Central memory CD4-positive, alpha-beta T cell (primary cell): ENCODE results near the gene MRPL2.
"Not testable (repeated sequence)": the region's sequence is repeated elsewhere in the genome, so short reads cannot be mapped to it uniquely, and the experiment has no call there.

ENCODE experiments used
- DNase-seq: peaks from one replicate; pipeline ENCODE4 v3.0.0; 2022

The MRPL2 gene

DNA sequence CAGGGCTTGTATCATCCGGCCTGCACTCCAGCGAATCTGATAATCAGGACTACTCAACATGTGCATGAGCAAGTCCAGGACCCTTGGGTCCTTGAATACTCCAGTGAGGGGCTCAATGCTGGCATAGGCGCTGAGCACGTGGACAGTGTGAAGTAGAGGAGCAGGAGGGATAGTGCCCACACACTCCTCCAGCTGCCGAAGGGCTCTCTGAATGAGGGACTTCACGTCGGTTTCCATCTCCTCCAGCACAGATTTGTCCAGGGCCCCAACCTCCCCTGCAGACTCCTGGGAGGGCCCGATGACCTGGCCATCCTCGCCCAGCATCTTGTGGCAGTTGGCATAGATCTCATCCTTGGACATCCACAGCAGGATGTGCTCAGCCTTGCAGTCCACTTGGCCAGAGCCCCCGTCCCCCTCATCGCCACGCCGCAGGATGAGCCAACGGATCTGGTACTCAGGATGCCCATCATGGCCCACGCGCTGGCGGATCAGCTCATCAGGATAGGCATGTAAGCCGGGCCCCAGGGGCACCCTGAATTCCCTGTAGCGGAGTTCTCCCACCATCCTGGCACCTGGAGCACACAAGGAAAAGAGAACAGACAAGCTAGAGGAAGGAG lies 6.9 kb downstream of the MRPL2 start:
- no peak for DNase-seq

GRCh38 chr6:43050981-43051380 lies 8.3 kb downstream of the MRPL2 start:
- no peak for DNase-seq

- no peak for DNase-seq
Observed at GRCh38 chr6:43047998-43048397, 11.2 kb downstream of the MRPL2 start.

GRCh38 chr6:43045371-43045930 lies 13.8 kb downstream of the MRPL2 start:
- no peak for DNase-seq

GRCh38 chr6:43043310-43043709 lies 15.9 kb downstream of the MRPL2 start:
- DNase-seq = no peak

DNA sequence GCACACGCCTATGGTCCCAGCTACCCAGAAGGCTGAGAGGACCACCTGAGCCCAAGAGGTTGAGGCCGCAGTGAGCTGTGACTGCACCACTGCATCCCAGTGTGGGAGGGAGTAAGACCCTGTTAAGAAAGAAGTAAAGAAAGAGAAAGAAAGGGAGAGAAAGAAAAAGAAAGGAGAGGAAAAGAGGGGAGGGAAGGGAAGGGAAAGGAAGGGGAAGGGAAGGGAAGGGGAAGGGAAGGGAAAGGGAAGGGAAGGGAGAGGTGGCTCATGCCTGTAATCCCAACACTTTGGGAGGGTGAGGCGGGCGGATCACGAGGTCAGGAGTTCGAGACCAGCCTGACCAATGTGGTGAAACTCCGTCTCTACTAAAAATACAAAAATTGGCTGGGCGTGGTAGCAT lies 17.8 kb downstream of the MRPL2 start:
- not testable (repeated sequence) for DNase-seq

DNA sequence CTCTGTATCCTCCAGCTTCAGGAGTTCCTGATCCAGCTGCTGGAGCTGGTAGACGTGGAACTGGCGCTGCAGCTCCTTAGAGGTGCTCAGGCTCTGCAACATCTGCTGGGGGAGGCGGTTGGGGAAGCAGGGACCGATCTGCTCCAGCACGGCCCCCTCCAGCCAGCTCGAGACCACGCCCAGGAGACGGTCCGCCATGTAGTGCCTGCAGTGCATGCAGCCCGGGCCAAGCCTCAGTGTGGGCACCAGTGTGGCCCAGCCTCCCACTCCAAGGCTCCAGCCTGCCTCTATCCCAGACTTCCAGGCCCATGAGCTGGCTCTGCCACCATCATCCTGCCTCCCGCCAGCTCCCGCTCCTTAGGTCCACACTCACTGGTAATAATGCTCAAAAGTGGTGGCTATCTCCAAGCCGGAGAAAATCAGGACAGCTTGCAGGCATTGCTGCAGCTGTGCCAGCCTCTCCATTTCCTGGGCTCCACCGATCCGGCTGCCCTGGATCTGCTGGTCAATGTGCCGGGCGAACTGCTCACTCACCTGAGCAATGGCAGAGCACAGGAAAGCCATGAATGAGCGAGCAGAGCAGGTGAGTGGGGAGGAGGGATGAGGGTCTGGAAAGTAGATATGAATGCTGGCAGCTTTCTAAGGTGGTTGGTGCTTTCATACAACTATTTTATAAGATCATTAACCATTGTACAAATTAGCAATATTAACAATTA lies 18.5 kb downstream of the MRPL2 start:
- no peak for DNase-seq

DNA sequence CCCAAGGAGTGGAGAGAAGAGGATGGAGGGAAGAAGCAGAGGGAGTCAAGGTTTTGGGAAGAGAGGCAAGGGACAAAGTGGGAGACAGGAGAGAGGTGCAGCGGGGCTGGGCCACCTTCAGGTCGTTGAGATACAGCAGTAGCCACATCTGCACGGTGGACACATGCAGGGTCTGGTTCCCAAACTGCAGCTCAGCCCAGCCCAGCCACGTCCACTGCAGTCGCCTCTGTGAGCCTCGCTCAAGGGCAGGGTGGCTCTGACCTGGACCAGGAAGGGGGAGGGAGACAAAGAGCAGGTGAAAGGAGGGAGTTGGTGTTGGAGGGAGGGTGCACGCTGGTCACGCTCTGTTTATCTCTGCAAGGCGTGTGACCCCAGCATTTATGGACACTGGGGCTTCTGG lies 20.5 kb downstream of the MRPL2 start:
- DNase-seq = no peak

DNA sequence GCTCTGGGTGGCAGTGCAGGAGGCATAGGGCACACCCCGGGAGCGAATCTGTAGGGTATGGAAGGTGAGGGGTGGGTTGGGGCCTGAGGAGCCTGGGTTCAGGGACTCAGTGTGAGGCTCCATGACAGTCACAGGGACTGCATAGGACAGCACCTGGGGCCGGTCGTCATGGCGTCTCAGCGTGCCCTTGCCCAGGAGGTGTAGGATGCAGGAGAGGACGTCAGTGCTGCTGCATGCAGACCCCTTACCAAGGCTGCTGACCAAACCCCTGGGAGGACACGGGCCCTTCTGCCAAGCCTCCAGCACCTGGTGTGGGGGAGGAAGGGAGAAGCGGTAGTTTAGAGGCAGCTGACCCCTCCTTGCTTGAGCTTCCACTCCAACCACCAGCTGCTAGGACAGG lies 21.5 kb downstream of the MRPL2 start:
- DNase-seq = no peak

GRCh38 chr6:43037197-43037596 lies 22.0 kb downstream of the MRPL2 start:
- no peak for DNase-seq

- DNase-seq = no peak
Observed at GRCh38 chr6:43036712-43037111, 22.5 kb downstream of the MRPL2 start.

- DNase-seq = no peak
Observed at GRCh38 chr6:43035495-43036194, 23.6 kb downstream of the MRPL2 start.

DNA sequence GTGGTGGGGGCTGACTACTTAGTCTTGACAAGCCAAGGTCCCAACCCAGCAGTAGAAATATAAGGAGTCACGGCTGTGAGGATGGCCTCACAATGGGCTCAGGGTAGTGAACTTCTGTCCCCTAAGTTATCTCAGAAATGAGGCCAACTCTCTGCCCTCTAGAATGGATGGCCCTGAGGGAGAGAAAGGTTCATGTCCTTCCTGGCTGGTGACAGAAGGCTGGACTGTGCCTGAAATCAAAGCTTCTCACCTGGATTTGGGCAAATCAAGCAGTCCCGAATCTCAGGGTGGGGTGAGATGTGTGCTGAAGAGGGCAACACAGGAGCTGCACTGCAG lies 25.1 kb downstream of the MRPL2 start:
- DNase-seq = no peak

DNA sequence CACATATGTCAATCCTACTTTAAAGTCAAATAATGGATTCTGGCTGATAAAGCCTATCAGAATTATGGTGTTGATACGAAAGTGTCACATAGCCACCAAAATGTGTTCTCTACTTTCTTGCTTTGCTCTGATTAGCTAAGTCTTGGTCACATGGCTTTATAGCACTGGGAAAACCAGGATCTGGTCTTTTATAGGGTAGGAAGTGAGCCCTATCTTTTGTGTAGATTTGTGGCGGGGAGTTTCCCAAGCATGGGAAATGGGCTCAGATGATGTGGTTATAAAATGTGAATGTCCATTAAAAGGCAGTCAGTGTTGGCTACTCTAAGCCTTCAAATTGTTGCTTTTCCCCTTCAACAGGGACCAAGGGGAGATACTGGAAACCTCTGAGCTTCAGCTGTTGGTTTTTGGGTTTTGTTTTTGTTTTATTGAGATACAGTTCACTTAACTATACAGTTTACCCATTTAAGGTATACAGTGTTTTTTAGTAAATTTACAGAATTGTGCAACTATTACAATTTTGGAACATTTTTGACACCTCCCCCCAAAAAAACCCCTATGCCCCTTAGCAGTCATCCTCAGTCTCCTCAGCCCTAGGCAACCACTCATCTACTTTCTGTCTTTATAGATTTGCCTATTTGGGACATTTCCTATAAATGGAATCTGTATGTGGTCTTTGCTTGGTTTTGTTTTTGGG lies 25.6 kb downstream of the MRPL2 start:
- no peak for DNase-seq

GRCh38 chr6:43032326-43032725 lies 26.9 kb downstream of the MRPL2 start:
- DNase-seq = no peak

- no peak for DNase-seq
Observed at GRCh38 chr6:43029120-43029519, 30.1 kb downstream of the MRPL2 start.

DNA sequence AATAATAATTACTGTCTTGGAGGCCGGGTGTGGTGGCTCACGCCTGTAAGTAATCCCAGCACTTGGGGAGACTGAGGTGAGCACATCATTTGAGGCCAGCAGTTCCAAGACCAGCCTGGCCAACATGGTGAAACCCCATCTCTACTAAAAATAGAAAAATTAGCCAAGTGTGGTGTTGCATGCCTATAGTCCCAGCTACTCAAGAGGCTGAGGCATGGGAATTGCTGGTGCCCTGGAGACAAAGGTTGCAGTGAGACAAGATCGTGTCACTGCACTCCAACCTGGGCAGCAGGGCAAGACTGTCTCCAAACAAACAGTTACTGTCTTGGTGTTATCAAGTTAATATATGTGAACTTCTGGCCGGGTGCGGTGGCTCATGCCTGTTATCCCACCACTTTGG lies 32.9 kb downstream of the MRPL2 start:
- no peak for DNase-seq

DNA sequence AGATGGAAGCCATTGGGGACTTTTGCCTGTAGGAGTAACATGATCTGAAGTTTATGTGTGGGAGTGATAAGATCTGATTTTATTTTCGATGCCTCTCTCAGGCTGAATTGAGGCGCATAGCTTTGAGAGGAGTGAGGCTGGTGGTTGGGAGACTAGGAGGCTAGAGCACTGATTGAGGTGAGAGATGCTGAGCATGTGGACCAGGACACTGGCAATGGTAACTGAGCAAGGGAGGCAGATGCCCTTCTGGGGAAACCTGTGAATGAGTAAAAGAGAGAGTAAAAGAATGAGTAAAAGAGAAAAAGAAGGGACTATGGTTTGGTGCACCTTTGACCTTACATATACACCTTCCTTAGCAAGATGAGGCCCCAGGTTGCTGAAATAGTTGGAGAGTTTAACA lies 34.8 kb downstream of the MRPL2 start:
- DNase-seq = no peak

DNA sequence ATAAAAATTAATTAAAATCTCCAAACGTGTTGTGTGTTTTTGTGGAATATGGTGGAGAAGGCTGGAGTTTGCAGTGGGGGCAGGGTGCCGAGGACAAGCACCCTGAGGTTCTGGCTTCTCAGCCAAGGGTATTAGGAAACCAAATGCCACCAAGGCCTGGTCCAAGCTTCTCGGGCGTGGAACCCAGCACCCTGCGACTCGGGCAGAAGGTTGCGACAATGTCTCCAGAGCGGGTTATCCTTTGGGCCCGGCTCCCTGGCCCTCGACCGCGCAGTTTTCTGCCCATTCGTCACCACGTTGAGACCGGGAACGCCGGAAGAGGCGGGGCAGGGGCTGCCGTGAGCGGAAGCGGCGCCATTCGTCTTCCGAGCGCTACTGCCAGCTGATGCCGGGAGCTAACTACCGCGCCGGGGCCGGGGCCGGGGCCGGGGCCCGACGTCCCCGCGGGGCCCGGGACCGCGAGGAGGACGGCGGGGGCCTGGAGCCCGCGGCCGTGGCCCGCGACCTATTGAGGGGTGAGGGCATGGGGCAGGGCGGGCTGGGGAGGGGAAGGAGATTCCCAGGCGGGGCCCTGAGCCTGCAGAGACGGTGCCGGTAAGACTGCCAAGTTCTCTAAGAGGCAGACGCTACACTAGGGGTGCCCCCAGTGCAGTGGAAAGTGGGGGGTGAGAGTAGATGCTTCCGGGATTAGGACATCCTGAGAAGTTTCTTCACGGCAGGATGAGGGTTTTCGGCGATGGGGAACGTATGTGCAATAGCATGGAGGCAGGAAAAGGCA lies 37.8 kb downstream of the MRPL2 start, which contains the start of gene RRP36:
RRP36 (plus strand) TSS at position 354 of the 778 bp plus-strand sequence; CDS start at position 386, 32 bp downstream.
- DNase-seq = peak; percentile 56

DNA sequence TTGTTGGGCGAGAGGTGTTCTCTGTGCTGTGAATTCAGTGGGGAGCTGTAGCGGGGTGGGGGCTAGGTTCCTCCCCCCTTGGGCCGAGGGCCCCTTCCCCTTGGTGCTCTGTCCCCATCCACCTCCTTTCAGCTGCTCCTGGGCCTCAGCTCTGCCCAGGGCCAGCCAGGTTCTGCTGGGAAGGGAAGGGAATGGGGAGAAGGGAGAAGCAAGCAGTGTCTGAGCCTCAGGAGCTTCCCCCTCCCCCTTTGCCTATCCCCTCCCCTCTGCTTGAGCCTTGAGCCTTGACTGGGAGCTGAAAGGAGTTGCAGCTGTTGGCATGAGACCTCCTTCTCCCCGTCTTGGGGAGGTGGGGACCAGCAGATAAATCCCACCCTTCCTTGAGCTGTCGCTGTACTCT lies 38.4 kb downstream of the MRPL2 start:
- no peak for DNase-seq

DNA sequence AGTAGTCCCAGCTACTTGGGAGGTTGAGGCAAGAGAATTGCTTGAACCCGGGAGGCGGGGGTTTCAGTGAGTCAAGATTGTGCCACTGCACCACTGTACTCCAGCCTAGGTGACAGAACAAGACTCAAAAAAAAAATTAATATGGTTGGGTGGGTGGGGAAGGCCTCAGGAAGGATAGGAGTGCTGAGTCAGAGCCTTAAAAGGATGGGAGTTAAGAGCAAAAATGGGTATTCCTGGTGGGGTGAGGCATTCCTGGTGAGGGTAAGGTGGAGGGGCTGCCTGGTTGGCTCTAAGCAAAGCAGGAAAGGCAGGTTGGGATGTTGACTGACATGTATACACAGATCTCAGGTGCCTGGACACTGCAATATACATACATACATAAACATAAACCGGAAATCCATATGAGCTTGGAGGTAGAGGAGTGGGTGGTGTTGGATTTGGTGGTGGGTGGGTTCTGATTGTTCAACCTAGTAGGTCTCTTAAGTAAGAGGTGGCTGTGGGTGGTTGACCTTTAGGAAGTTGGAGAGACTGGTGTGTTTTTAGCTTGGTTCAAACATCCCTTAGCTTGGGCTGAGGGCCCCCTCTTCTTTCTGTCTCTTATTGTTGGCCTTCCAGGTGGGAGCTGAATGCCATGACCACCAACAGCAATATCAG lies 39.1 kb downstream of the MRPL2 start:
- no peak for DNase-seq

DNA sequence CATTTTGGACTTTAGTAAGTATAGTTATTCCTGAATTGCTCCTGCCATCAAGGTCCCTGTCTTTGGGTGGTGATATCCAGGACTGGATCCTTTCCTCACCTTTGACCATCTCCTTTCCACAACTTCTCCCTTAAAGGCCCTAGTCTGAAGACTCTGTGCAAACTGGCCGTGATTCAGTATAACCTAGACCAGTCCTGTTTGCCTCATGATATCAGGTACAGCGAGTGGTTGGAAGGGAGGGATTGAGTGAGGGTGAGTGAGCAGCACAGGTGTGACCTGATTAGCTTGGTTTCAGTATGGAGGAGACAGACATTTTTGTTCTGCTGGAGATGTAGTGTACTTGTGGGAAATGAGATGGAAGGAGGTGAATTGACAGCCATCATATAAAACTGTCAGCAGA lies 40.1 kb downstream of the MRPL2 start:
- no peak for DNase-seq
